Upper lobe of left lung (tissue), 6 donors: ENCODE data around the gene RMDN2. TPM values are rescaled to one million over a fixed set of nuclear protein-coding genes. Genes with fewer than 3 reads are reported as not detected.

Experiments used
- ATAC-seq, 2 donors: fragments of 200-7000 bp; cut with Tn5 transposase; one replicate each; pipeline ENCODE4 v1.9.1; 2022; ENCODE audit warnings: mild to moderate bottlenecking in 2 of 2, moderate library complexity in 2 of 2; ENCODE audit not compliant: low FRiP score in 2 of 2
- DNase-seq, 2 donors: peaks; one replicate each; pipeline ENCODE4 v3.0.0-alpha.2; 2019 to 2020
- H3K27ac ChIP-seq, 4 donors: fragments of 200-600 bp; sonication (generic); one replicate each; pipeline ENCODE4 v1.5.1; 2016 to 2019
- H3K27me3 ChIP-seq, 4 donors: fragments of 200-600 bp; sonication (generic); one replicate each; pipeline ENCODE4 v1.5.1; 2017 to 2019
- H3K36me3 ChIP-seq, 4 donors: fragments of 200-600 bp; sonication (generic); one replicate each; pipeline ENCODE4 v1.5.1; 2016 to 2019
- H3K4me1 ChIP-seq, 4 donors: fragments of 200-600 bp; sonication (generic); one replicate each; pipeline ENCODE4 v1.5.1; 2018 to 2019
- H3K4me3 ChIP-seq, 4 donors: fragments of 200-600 bp; sonication (generic); one replicate each; pipeline ENCODE4 v1.5.1; 2017 to 2019; ENCODE audit warnings: mild to moderate bottlenecking in 2 of 4, moderate library complexity in 1 of 4
- H3K9me3 ChIP-seq, 4 donors: fragments of 200-600 bp; sonication (generic); one replicate each; pipeline ENCODE4 v1.5.1; 2018 to 2019
- CTCF ChIP-seq, 6 experiments: fragments of 450-650 bp in 4 of 6; fragments of 200-600 bp in 2 of 6; sonication (generic) in 2 of 6; IDR thresholded peaks; one replicate each; pipeline ENCODE4 v1.5.1; 2016 to 2019; ENCODE audit warnings: antibody characterized with exemption in 6 of 6
- EP300 ChIP-seq, 4 donors: sonication (generic); formaldehyde crosslinking; IDR thresholded peaks; one replicate each; pipeline ENCODE4 v1.5.1; 2017; ENCODE audit warnings: antibody characterized with exemption in 4 of 4, control low read depth in 2 of 4
- POLR2A ChIP-seq, 4 donors: fragments of 450-650 bp; IDR thresholded peaks; one replicate each; pipeline ENCODE4 v1.5.1; 2016 to 2017; ENCODE audit warnings: antibody characterized with exemption in 4 of 4, mild to moderate bottlenecking in 2 of 4
- POLR2AphosphoS5 ChIP-seq, 2 donors: sonication (generic); formaldehyde crosslinking; IDR thresholded peaks; one replicate each; pipeline ENCODE4 v1.5.1; 2017; ENCODE audit warnings: antibody characterized with exemption in 2 of 2
- WGBS, 2 donors: methylation state at CpG; one replicate each; pipeline ENCODE4 v1.1.5; 2017 to 2018; 5-methylcytosine and 5-hydroxymethylcytosine counted together
- total RNA-seq, 6 donors: library from RNA; depleted of rRNA in 4 of 6; stranded (reverse); fragments of >200 nt in 4 of 6; gene quantifications; one replicate each; pipeline versions ENCODE4 v1.1.0 to v1.2.1, GENCODE V29; 2016 to 2021
- donor health status: DM: no; HTN: no; CAD: no; lungs with moderate emphysema.
- donor health status: DM: no; HTN: yes; CAD: no; lungs with severe emphysema.

The RMDN2 gene
- total RNA-seq, 6 donors from 2014 or later = 9.3 to 31.9 (median 17.0) TPM

GRCh38 chr2:37966326-37966725 is 41.2 kb downstream of the RMDN2 start:
- WGBS, 2 donors = 93 to 95% methylated on average over 3 of the region's 3 CpGs

GRCh38 chr2:37969731-37970130 is 44.6 kb downstream of the RMDN2 start:
- no peak for DNase-seq
- no peak for ATAC-seq

More at GRCh38 chr2:37966326-37966725, 41.2 kb downstream of the RMDN2 start:
- H3K9me3 ChIP-seq = peaks cover 0 to 2% (median 0%) of the 10 kb centered on the region in 4 donors
- no peak overlapping the region for H3K27ac ChIP-seq
- TF ChIP-seq POLR2A (IDR thresholded peaks at IDR 0.05) (no peak), POLR2AphosphoS5 (IDR thresholded peaks at IDR 0.05) (no peak)
- DNase-seq (no peak), ATAC-seq (no peak)
- H3K4me1 ChIP-seq = peaks cover 0 to 14% (median 7%) of the 10 kb centered on the region in 4 donors
- H3K36me3 ChIP-seq = no peaks in the 10 kb centered on the region
- no peaks in the 10 kb centered on the region for H3K27me3 ChIP-seq
- H3K4me3 ChIP-seq = no peak overlapping the region

GRCh38 chr2:37971971-37972370 is 46.9 kb downstream of the RMDN2 start:
- no peaks in the 10 kb centered on the region for H3K4me1 ChIP-seq
- no peaks in the 10 kb centered on the region for H3K36me3 ChIP-seq
- WGBS, 2 donors = 96 to 97% methylated on average over 1 of the region's 1 CpG
- no peaks in the 10 kb centered on the region for H3K9me3 ChIP-seq
- no peak for DNase-seq
- no peak overlapping the region for H3K27ac ChIP-seq
- H3K27me3 ChIP-seq = no peaks in the 10 kb centered on the region
- H3K4me3 ChIP-seq = no peak overlapping the region
- ATAC-seq = no peak
- TF ChIP-seq POLR2AphosphoS5 (IDR thresholded peaks at IDR 0.05) (no peak), POLR2A (IDR thresholded peaks at IDR 0.05) (no peak), CTCF (IDR thresholded peaks at IDR 0.05) (no peak), EP300 (IDR thresholded peaks at IDR 0.05) (no peak)

More at GRCh38 chr2:37969731-37970130, 44.6 kb downstream of the RMDN2 start:
- H3K27ac ChIP-seq = no peak overlapping the region
- H3K4me3 ChIP-seq = no peak overlapping the region
- no peaks in the 10 kb centered on the region for H3K4me1 ChIP-seq
- H3K27me3 ChIP-seq = no peaks in the 10 kb centered on the region
- peaks cover 0 to 2% (median 0%) of the 10 kb centered on the region in 4 donors for H3K9me3 ChIP-seq
- H3K36me3 ChIP-seq = no peaks in the 10 kb centered on the region
- TF ChIP-seq POLR2A (IDR thresholded peaks at IDR 0.05) = no peak
- TF ChIP-seq POLR2AphosphoS5 (IDR thresholded peaks at IDR 0.05) = no peak
- TF ChIP-seq CTCF (IDR thresholded peaks at IDR 0.05) = no peak
- no peak for TF ChIP-seq EP300 (IDR thresholded peaks at IDR 0.05)

- ATAC-seq = peak in 1 of 2 donors; percentile 26
- whole genome bisulfite sequencing, 2 donors = 73 to 76% methylated on average over 15 of the region's 15 CpGs
- peak overlapping the region in 3 of 4 donors; percentile 19 to 31 (median 21) for H3K4me3 ChIP-seq
- no peaks in the 10 kb centered on the region for H3K36me3 ChIP-seq
- TF ChIP-seq CTCF (IDR thresholded peaks at IDR 0.05) (no peak), POLR2AphosphoS5 (IDR thresholded peaks at IDR 0.05) (no peak), EP300 (IDR thresholded peaks at IDR 0.05) (no peak), POLR2A (IDR thresholded peaks at IDR 0.05) (no peak)
- no peaks in the 10 kb centered on the region for H3K27me3 ChIP-seq
- H3K4me1 ChIP-seq = no peaks in the 10 kb centered on the region
- DNase-seq = peak in 1 of 2 donors; percentile 53
- H3K27ac ChIP-seq = no peak overlapping the region
- H3K9me3 ChIP-seq = no peaks in the 10 kb centered on the region
These were observed 48.7 kb downstream of the RMDN2 start for GRCh38 chr2:37973615-37974353.

GRCh38 chr2:37975808-37976207 is 50.7 kb downstream of the RMDN2 start:
- Histone ChIP-seq H3K27ac (no peak overlapping the region), H3K4me3 (no peak overlapping the region), H3K9me3 (no peaks in the 10 kb centered on the region), H3K4me1 (no peaks in the 10 kb centered on the region), H3K36me3 (no peaks in the 10 kb centered on the region), H3K27me3 (no peaks in the 10 kb centered on the region)
- WGBS, 2 donors = 68 to 71% methylated on average over 2 of the region's 2 CpGs
- ATAC-seq (no peak), DNase-seq (no peak)
- TF ChIP-seq CTCF (IDR thresholded peaks at IDR 0.05) = no peak
- TF ChIP-seq POLR2A (IDR thresholded peaks at IDR 0.05) = no peak
- TF ChIP-seq EP300 (IDR thresholded peaks at IDR 0.05) = no peak
- TF ChIP-seq POLR2AphosphoS5 (IDR thresholded peaks at IDR 0.05) = no peak
